ENCODE measurements around the gene RHD.
"Not testable (repeated sequence)": the region's sequence is repeated elsewhere in the genome, so short reads cannot be mapped to it uniquely, and the experiment has no call there.

Gene RHD

GRCh38 chr1:25259813-25260212 is 12.5 kb upstream of the RHD start:
- DNase-seq, result not testable (repeated sequence)

- DNase-seq, result not testable (repeated sequence)
Measured at GRCh38 chr1:25260336-25260735, 12.0 kb upstream of the RHD start.

- DNase-seq, result not testable (repeated sequence)
Measured at GRCh38 chr1:25266554-25267287, 5.6 kb upstream of the RHD start.

GRCh38 chr1:25267288-25268142 is 4.8 kb upstream of the RHD start:
- peak; percentile 90 for DNase-seq

DNA sequence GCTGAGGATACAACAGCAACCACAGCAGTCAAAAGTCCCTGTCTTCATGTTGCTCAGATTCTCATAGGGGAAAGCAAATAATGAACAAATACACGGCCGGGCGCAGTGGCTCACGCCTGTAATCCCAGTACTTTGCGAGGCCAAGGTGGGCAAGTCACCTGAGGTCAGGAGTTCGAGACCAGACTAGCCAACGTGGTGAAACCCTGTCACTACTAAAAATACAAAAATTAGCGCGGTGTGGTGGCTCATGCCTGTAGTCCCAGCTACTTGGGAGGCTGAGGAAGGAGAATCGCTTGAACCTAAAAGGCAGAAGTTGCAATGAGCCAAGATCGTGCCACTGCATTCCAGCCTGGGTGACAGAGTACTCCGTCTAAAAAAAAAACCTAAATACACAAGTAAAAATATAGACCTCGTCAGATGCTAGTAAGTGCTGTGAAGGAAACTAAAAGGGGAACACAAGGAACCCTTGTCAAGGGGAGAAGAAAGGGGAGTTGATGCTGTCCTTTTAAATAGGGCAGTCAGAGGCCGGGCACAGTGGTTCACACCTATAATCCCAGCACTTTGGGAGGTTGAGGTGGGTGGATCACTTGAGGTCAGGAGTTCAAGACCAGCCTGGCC is 4.1 kb upstream of the RHD start:
- DNase-seq, result not testable (repeated sequence)

DNA sequence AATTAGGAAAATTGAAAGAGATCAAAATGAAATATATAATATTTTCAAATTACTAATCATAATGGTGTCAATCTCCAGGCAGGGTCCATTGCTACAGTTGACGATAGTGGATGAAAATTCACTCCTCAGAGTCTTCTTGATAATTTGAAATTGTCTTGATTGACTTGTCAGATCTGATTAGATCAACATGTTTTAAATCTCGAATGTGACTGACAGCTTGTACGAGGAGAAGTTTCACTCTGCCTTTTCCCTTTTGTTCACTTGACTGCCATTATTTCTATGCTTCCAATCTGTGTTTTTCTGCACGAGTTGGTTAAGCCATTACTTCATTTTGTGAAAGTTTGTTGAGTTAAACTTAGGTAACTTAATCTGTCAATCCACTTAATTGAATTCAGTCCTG is 3.3 kb downstream of the RHD start:
- not testable (repeated sequence) for DNase-seq

GRCh38 chr1:25277295-25277694 is 5.0 kb downstream of the RHD start:
- DNase-seq, result not testable (repeated sequence)

GRCh38 chr1:25278358-25278757 is 6.0 kb downstream of the RHD start:
- not testable (repeated sequence) for DNase-seq

GRCh38 chr1:25278790-25279189 is 6.5 kb downstream of the RHD start:
- DNase-seq, result not testable (repeated sequence)

- not testable (repeated sequence) for DNase-seq
Measured at GRCh38 chr1:25279693-25280111, 7.4 kb downstream of the RHD start.

DNA sequence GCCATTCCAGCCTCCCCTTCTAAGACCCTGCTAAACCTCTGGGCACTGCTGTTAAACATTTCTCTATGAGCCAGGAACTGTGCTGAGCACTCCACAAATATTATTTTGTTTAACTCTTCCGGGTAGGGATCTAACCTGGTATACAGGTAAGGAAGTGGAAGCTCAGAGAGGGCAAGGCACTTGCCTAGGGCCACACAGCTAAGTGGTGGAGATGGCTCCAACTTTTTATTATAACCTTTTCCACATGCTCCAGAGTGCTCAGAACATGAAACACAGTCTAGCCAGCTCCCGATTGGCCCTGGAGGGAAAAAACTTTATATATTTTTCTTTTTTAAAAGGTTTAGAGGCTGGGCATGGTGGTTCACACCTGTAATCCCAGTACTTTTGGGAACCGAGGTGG is 13.6 kb downstream of the RHD start:
- DNase-seq, result not testable (repeated sequence)

GRCh38 chr1:25287164-25287563 is 14.9 kb downstream of the RHD start:
- not testable (repeated sequence) for DNase-seq

GRCh38 chr1:25288573-25289101 is 16.3 kb downstream of the RHD start:
- not testable (repeated sequence) for DNase-seq

GRCh38 chr1:25290043-25290442 is 17.7 kb downstream of the RHD start:
- DNase-seq, result not testable (repeated sequence)

DNA sequence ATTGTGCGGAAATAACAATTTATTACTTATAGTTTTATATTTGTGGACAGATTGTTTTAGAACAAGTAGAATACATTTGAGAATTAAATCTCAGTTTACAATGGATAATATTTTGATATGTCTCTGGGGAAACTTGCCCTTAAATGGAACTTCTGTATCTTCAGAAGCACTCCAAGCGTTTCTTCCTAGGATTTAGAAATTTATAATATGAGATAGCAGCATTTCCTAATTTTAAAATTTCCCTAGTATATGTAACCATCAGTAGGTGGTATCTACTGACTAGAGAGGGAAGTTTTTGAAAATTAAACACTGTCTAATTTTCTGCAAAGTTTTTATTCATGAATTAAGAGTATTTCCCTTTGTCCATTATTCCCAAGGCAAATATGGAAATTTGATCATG is 21.1 kb downstream of the RHD start:
- not testable (repeated sequence) for DNase-seq

DNA sequence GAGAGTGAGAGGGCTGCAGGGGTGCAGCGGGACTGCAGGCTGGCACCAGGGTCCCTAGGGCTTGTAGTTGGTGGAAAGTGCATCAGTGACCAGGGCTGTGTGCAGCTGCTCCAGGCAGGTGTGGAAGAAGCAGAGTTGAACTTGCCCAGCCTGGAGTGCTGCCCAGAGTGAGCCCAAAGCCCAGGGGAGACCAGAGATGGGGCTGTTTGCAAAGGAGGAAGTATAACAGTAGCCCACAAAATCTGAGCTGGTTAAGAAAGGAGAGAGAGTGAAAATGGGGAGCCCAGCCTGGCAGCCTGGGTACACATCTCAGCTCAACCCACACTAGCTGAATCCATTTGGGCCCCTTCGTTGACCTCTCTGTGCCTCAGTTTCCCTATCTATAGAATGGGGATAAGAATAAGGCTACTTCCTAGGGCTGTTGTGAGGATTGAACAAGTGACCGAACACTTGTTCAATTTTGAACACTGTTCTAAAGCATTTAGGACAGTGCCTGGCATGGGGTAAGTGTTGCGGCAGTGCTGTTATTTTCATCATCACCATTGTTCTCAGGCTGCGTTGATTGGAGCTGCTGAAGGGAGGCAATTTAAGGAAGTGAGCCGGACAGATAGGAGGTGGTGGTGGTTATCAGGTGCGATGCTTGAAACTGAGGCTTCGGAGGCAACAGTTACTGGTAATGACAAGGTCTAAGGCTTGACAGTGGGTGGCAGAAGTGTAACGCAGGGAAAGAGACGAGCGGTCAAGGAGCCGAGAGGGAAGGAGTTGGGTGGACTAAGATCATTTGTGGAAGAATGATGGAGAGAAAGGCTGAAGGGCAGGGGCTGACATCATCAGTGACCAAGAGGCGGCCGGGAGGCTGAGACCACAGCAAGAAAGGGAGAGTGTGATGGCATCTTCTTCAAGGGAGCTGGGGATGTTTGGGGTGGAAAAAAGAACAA is 22.8 kb downstream of the RHD start:
- not testable (repeated sequence) for DNase-seq

DNA sequence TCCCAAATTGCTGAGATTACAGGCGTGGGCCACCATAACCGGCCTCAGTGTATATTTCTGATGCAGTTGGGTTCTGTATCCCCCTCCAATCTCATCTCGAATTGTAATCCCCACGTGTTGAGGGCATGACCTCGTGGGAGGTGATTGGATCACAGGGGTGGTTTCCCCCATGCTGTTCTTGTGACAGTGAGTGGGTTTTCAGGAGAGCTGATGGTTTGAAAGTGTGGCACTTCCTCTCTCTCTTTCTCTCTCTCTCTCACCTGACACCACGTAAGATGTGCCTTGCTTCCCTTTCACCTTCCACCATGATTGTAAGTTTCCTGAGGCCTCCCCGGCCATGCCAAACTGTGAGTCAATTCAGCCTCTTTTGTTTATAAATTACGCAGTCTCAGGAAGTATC is 24.2 kb downstream of the RHD start:
- not testable (repeated sequence) for DNase-seq

DNA sequence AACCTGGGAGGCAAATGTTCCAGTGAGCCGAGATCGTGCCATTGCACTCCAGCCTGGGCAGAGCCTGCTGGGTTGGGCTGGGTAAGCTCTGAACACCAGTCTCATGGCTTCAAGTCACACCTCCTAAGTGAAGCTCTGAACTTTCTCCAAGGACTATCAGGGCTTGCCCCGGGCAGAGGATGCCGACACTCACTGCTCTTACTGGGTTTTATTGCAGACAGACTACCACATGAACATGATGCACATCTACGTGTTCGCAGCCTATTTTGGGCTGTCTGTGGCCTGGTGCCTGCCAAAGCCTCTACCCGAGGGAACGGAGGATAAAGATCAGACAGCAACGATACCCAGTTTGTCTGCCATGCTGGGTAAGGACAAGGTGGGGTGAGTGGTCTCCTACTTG is 28.4 kb downstream of the RHD start:
- DNase-seq, result not testable (repeated sequence)

DNA sequence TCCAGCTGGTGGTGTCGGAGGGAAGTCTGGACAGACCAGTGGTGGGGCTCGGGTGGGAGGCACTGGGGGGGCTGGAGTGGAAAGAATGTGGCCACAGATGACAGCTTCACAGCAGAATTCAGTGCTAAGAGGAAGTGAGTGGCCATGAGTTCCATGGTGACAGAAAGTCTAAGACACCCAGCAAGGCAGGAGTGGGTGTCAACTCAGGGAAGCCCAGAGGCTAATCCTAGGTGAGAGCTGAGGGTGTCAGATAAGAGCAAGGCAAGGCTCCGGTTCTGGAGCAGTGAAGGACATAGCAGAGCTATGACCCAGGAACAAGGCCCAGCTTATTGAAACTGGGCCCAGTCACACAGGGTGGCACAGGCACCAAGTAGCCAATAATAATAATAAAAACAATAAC is 30.0 kb downstream of the RHD start:
- not testable (repeated sequence) for DNase-seq

DNA sequence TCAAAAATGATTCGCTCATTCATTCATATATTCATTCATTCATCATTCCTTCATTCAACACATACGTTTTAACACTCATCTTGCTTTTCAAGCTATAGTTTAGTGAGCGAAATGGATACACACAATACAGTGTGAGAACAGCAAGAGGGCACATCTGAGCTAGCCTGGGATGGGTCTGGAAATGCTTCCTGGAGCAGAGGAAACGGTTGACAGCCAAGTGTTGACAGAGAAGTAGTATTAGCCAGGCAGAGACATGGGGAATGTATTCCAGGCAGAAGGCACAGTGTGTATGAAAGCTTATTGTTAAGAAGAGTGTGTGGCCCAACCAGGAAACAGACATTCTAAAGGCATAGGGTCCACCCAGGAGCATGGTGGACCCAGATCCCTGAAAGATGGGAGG is 32.6 kb downstream of the RHD start:
- DNase-seq, result not testable (repeated sequence)

DNA sequence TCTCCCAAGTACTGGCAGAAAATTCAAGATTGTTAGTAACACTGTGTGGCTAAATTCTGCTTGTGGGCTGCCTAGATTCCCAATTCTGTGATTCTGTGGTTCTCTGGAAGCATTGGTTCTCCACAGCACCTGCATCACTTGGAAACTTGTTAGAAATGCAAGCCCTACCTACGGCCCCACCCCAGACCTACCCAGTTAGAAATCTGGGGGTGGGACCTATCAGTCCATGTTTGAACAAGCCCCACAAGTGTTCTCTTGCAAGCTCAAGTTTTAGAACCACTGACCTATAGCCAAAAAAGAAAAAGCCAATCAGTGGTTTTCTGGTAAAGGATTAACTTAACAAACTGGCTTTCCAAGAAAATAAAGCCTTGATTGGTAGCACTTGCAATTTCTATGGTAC is 35.9 kb downstream of the RHD start:
- DNase-seq, result not testable (repeated sequence)

GRCh38 chr1:25309085-25309484 is 36.8 kb downstream of the RHD start:
- not testable (repeated sequence) for DNase-seq

All from CD4-positive, alpha-beta T cell treated with Interferon gamma for 1 hour (primary cell).